H1 (cell line): ENCODE results near the gene SERPINA10. TPM values are rescaled to one million over a fixed set of nuclear protein-coding genes. Genes with fewer than 3 reads are reported as not detected.

Source experiments
- CTCF ChIA-PET: fragments of 300-600 bp; sonication (Branson Sonifier 250); formaldehyde crosslinking; loops from one replicate; lab custom pipeline; 2021; ENCODE audit not compliant: partially characterized antibody; lab: Charles Lee
- POLR2A ChIA-PET: fragments of 300-600 bp; sonication (Branson Sonifier 250); formaldehyde crosslinking; loops from one replicate; lab custom pipeline; 2021; ENCODE audit warnings: inconsistent platforms; ENCODE audit not compliant: partially characterized antibody; lab: Charles Lee
- DNase-seq, 2 experiments: peaks; one replicate each; pipeline versions ENCODE4 v3.0.0 to v3.0.0-alpha.2; 2010 to 2022; ENCODE audit warnings: low spot score in 2 of 2, low read depth in 1 of 2, mixed read lengths in 1 of 2
- FAIRE-seq: peaks from 2 replicates; lab custom pipeline; 2011; peaks lifted over from hg19 to GRCh38; lab: Jason Lieb, UNC
- H2AFZ ChIP-seq: 2 replicates; pipeline ENCODE4 v1.8.1; 2012; ENCODE audit warnings: low read length, inconsistent platforms
- H2AK5ac ChIP-seq: 2 replicates; pipeline ENCODE4 v1.6.1; 2013; ENCODE audit warnings: low read depth, low read length
- H2BK120ac ChIP-seq: replicated peaks from 2 replicates; pipeline ENCODE3; 2013; ENCODE audit warnings: low read depth, low read length, inconsistent platforms
- H2BK12ac ChIP-seq: 2 replicates; pipeline ENCODE4 v1.6.1; 2013; ENCODE audit warnings: low read depth, low read length
- H2BK15ac ChIP-seq: 2 replicates; pipeline ENCODE4 v1.6.1; 2013; ENCODE audit warnings: low read length
- H2BK20ac ChIP-seq: 2 replicates; pipeline ENCODE4 v1.6.1; 2013; ENCODE audit warnings: low read length
- H2BK5ac ChIP-seq: 2 replicates; pipeline ENCODE4 v1.6.1; 2013; ENCODE audit warnings: low read depth, low read length
- H3K14ac ChIP-seq: 2 replicates; pipeline ENCODE4 v1.6.1; 2013; ENCODE audit warnings: inconsistent platforms; ENCODE audit not compliant: insufficient read length
- H3K18ac ChIP-seq: 2 replicates; pipeline ENCODE4 v1.6.1; 2013; ENCODE audit warnings: low read length; ENCODE audit errors: extremely low read depth
- H3K23ac ChIP-seq: 2 replicates; pipeline ENCODE4 v1.6.1; 2013; ENCODE audit warnings: inconsistent platforms; ENCODE audit not compliant: insufficient read length
- H3K23me2 ChIP-seq: 2 replicates; pipeline ENCODE4 v1.6.1; 2013; ENCODE audit warnings: low read depth, low read length
- H3K27ac ChIP-seq: 2 replicates; pipeline ENCODE4 v1.6.1; 2011; ENCODE audit warnings: low read depth, low read length, inconsistent platforms
- H3K27me3 ChIP-seq, 4 experiments: replicated peaks in 1 of 4; 1 replicate in 1 of 4; 2 replicates in 3 of 4; pipeline versions ENCODE4 v1.6.1 to v1.8.1; 2011 to 2013; ENCODE audit warnings: low read length in 3 of 4, mild to moderate bottlenecking in 3 of 4, inconsistent platforms in 2 of 4, mixed read lengths in 2 of 4, moderate library complexity in 1 of 4; ENCODE audit not compliant: control insufficient read depth in 3 of 4, insufficient read depth in 3 of 4; ENCODE audit errors: extremely low read depth in 1 of 4
- H3K36me3 ChIP-seq, 4 experiments: 2 replicates each; pipeline versions ENCODE4 v1.6.1 to v1.8.1; 2011 to 2013; ENCODE audit warnings: mild to moderate bottlenecking in 4 of 4, low read length in 3 of 4, moderate library complexity in 2 of 4, control low read depth in 1 of 4, inconsistent platforms in 1 of 4; ENCODE audit not compliant: insufficient read depth in 4 of 4, control insufficient read depth in 2 of 4
- H3K4ac ChIP-seq: replicated peaks from 2 replicates; pipeline ENCODE3; 2013; ENCODE audit warnings: low read length, low read depth, mixed read lengths, inconsistent platforms; ENCODE audit not compliant: insufficient read length
- H3K4me1 ChIP-seq, 4 experiments: replicated peaks in 1 of 4; 1 replicate in 1 of 4; 2 replicates in 3 of 4; pipeline versions ENCODE4 v1.6.1 to v1.8.1; 2011 to 2013; ENCODE audit warnings: low read length in 3 of 4, inconsistent platforms in 2 of 4, mixed read lengths in 1 of 4; ENCODE audit not compliant: insufficient read depth in 4 of 4, control insufficient read depth in 3 of 4
- H3K4me2 ChIP-seq, 2 experiments: 2 replicates each; pipeline versions ENCODE4 v1.6.1 to v1.8.1; 2011 to 2013; ENCODE audit warnings: low read depth in 2 of 2, low read length in 2 of 2, control low read depth in 1 of 2, inconsistent platforms in 1 of 2, mild to moderate bottlenecking in 1 of 2; ENCODE audit not compliant: insufficient read depth in 1 of 2
- H3K4me3 ChIP-seq, 4 experiments: fragments of 200-600, 300-600 bp in 1 of 4; sonication (generic), shearing (Covaris generic), sonication (Bioruptor Twin) in 1 of 4; 2 replicates each; pipeline versions ENCODE4 v1.5.1 to v1.8.1; 2011 to 2016; ENCODE audit warnings: low read length in 4 of 4, low read depth in 3 of 4, control low read depth in 2 of 4, inconsistent platforms in 2 of 4, mild to moderate bottlenecking in 2 of 4, mixed read lengths in 1 of 4, moderate library complexity in 1 of 4; ENCODE audit not compliant: insufficient read depth in 2 of 4; ENCODE audit errors: extremely low read depth in 1 of 4
- H3K56ac ChIP-seq: replicated peaks from 2 replicates; pipeline ENCODE3; 2013; ENCODE audit warnings: low read depth, mild to moderate bottlenecking, mixed read lengths, low read length, inconsistent platforms; ENCODE audit not compliant: insufficient read length
- H3K79me1 ChIP-seq: 2 replicates; pipeline ENCODE4 v1.6.1; 2013; ENCODE audit warnings: low read depth, low read length, control low read depth
- H3K79me2 ChIP-seq, 2 experiments: 2 replicates each; pipeline versions ENCODE4 v1.6.1 to v1.8.1; 2012 to 2013; ENCODE audit warnings: low read length in 2 of 2, mild to moderate bottlenecking in 2 of 2, inconsistent platforms in 1 of 2; ENCODE audit not compliant: insufficient read depth in 2 of 2, control insufficient read depth in 1 of 2
- H3K9ac ChIP-seq, 4 experiments: replicated peaks in 1 of 4; 1 replicate in 1 of 4; 2 replicates in 3 of 4; pipeline versions ENCODE4 v1.6.1 to v1.8.1; 2011 to 2013; ENCODE audit warnings: low read depth in 3 of 4, low read length in 3 of 4, control low read depth in 2 of 4, mild to moderate bottlenecking in 2 of 4, moderate library complexity in 2 of 4, inconsistent platforms in 1 of 4; ENCODE audit errors: extremely low read depth in 1 of 4
- H3K9me3 ChIP-seq, 2 experiments: 2 replicates each; pipeline versions ENCODE4 v1.6.1 to v1.8.1; 2012 to 2013; ENCODE audit warnings: mild to moderate bottlenecking in 2 of 2, moderate library complexity in 2 of 2, control low read depth in 1 of 2, inconsistent platforms in 1 of 2, low read depth in 1 of 2, low read length in 1 of 2, mixed read lengths in 1 of 2; ENCODE audit not compliant: insufficient read depth in 2 of 2
- H4K20me1 ChIP-seq, 2 experiments: replicated peaks in 1 of 2; 2 replicates each; pipeline versions ENCODE3 to v1.8.1; 2011 to 2013; ENCODE audit warnings: inconsistent platforms in 2 of 2, low read length in 2 of 2, mild to moderate bottlenecking in 1 of 2; ENCODE audit not compliant: insufficient read depth in 2 of 2, control insufficient read depth in 1 of 2
- H4K5ac ChIP-seq: 2 replicates; pipeline ENCODE4 v1.6.1; 2013; ENCODE audit warnings: low read length, low read depth, mixed read lengths, inconsistent platforms; ENCODE audit not compliant: insufficient read length
- H4K8ac ChIP-seq: 2 replicates; pipeline ENCODE4 v1.8.0; 2013; ENCODE audit warnings: mild to moderate bottlenecking, moderate library complexity, low read length, inconsistent platforms; ENCODE audit not compliant: insufficient read depth; ENCODE audit errors: extremely low read depth
- H4K91ac ChIP-seq: replicated peaks from 2 replicates; pipeline ENCODE3; 2013; ENCODE audit warnings: low read length, mixed read lengths, inconsistent platforms; ENCODE audit not compliant: insufficient read length
- WGBS, 2 experiments: shearing (Covaris generic) in 1 of 2; methylation state at CpG; one replicate each; pipeline versions ENCODE4 v1.1.6 to v1.1.7; 2013 to 2015; ENCODE audit warnings: low lambda C conversion rate in 2 of 2, mixed read lengths in 2 of 2, inconsistent platforms in 1 of 2, low coverage in 1 of 2, missing lambda C conversion rate in 1 of 2; ENCODE audit not compliant: insufficient replicate concordance in 2 of 2, insufficient coverage in 1 of 2, insufficient read length in 1 of 2; ENCODE audit errors: extremely low coverage in 1 of 2, missing lambda C conversion rate in 1 of 2; 5-methylcytosine and 5-hydroxymethylcytosine counted together
- polyA plus RNA-seq, 7 experiments: library from polyadenylated mRNA; depleted of rRNA in 3 of 7; stranded (reverse) in 5 of 7; unstranded in 2 of 7; fragments of >200 nt in 5 of 7; fragments of 200-250 nt in 2 of 7; gene quantifications; 1 replicate in 5 of 7; 2 replicates in 1 of 7; 4 replicates in 1 of 7; pipeline versions ENCODE4 v1.2.1 to v1.2.3, GENCODE V29; 2011 to 2013; ENCODE audit warnings: missing spikeins in 2 of 7, mixed read lengths in 2 of 7
- total RNA-seq: library from RNA; stranded (reverse); fragmentation: NEBNext Ultra II Directional; extraction: Animal tissue kit (Norgen Biotek cat#: 25700); gene quantifications from 2 replicates; pipeline ENCODE4 v1.2.1, GENCODE V29; 2021

The SERPINA10 gene
- total and polyA plus RNA-seq, 2 of the 8 experiments (the other 6 are each of a cell fraction or from before 2014, with no cell fraction given) = not detected

- H3K4me2 ChIP-seq = no peak overlapping the region
- H2AFZ ChIP-seq = no peak overlapping the region
- H2BK5ac ChIP-seq = no peak overlapping the region
- 94% methylated on average over 3 of the region's 3 CpGs; no CpG with 5 or more reads in 1 of the 2 experiments for WGBS, 2 experiments
- H3K9me3 ChIP-seq = no peaks in the 10 kb centered on the region; a peak in 1 of 4 replicates
- H3K56ac ChIP-seq = no peak overlapping the region
- H3K79me2 ChIP-seq = no peaks in the 10 kb centered on the region
- H3K36me3 ChIP-seq = no peaks in the 10 kb centered on the region
- no peak overlapping the region for H2BK20ac ChIP-seq
- H3K27ac ChIP-seq = no peak overlapping the region
- no peaks in the 10 kb centered on the region; a peak in 1 of 7 replicates for H3K27me3 ChIP-seq
- DNase-seq (no peak), FAIRE-seq (no peak)
- ChIA-PET CTCF (interaction anchor here (0.9 to 1.8 kb wide), 6 partner anchors 9 to 353 kb away, joined by 3 to 7 read pairs (median 3); no protein-coding TSS in a partner anchor), POLR2A (interaction anchor here (1.0 kb wide), 1 partner anchor 227 kb away, joined by 3 read pairs; no protein-coding TSS in a partner anchor)
- H3K9ac ChIP-seq = no peak overlapping the region
- no peak overlapping the region for H4K8ac ChIP-seq
- no peak overlapping the region for H3K18ac ChIP-seq
- no peak overlapping the region for H3K4me3 ChIP-seq
- peaks cover 0 to 7% (median 2%) of the 10 kb centered on the region in 4 experiments; a peak in 3 of 7 replicates for H3K4me1 ChIP-seq
- no peaks in the 10 kb centered on the region for H4K20me1 ChIP-seq
- H4K5ac ChIP-seq = no peak overlapping the region
- no peak overlapping the region for H4K91ac ChIP-seq
- H3K23ac ChIP-seq = no peak overlapping the region
- no peak overlapping the region for H2BK12ac ChIP-seq
- H2BK120ac ChIP-seq = no peak overlapping the region
- H3K14ac ChIP-seq = no peak overlapping the region
- H3K4ac ChIP-seq = no peak overlapping the region
- no peaks in the 10 kb centered on the region for H3K23me2 ChIP-seq
- H2BK15ac ChIP-seq = no peak overlapping the region
- no peak overlapping the region for H2AK5ac ChIP-seq
- no peaks in the 10 kb centered on the region for H3K79me1 ChIP-seq
Measured at GRCh38 chr14:94293578-94293924, 483 bp upstream of the SERPINA10 start.
